Measurements from ENCODE around the gene COPB1. TPM values are rescaled to one million over a fixed set of nuclear protein-coding genes. Genes with fewer than 3 reads are reported as not detected.

Gene COPB1
- total RNA-seq, 4 donors from 2014 or later, result 64.1 to 85.2 (median 80.5) TPM

GRCh38 chr11:14451825-14452224, 47.8 kb downstream of the COPB1 start:
- H3K36me3 ChIP-seq, result peaks cover 7 to 31% (median 8%) of the 10 kb centered on the region in 4 donors
- no peaks in the 10 kb centered on the region for H3K9me3 ChIP-seq
- TF ChIP-seq POLR2AphosphoS5 (IDR thresholded peaks at IDR 0.05), result no peak
- TF ChIP-seq CTCF (IDR thresholded peaks at IDR 0.05), result no peak
- TF ChIP-seq EP300 (IDR thresholded peaks at IDR 0.05), result no peak
- no peak for TF ChIP-seq POLR2A (IDR thresholded peaks at IDR 0.05; ENCODE audit: low read depth)
- no peak overlapping the region for H3K4me3 ChIP-seq
- H3K4me1 ChIP-seq, result peaks cover 0 to 8% (median 4%) of the 10 kb centered on the region in 4 donors
- H3K27ac ChIP-seq (replicated peaks in 1 of 4), result no peak overlapping the region
- intact Hi-C loops (cut with DNase I), result loop anchor here (5.0 to 10.0 kb wide), 3 partner anchors 67 to 150 kb away; partner anchors contain the start of gene RRAS2
- WGBS, result 93% methylated on average over 1 of the region's 1 CpG
- H3K27me3 ChIP-seq, result no peaks in the 10 kb centered on the region
- no peak for DNase-seq (ENCODE audit: extremely low spot score)

- H3K27me3 ChIP-seq, result no peaks in the 10 kb centered on the region
- H3K4me1 ChIP-seq, result peaks cover 0 to 4% (median 2%) of the 10 kb centered on the region in 4 donors
- peak overlapping the region in 1 of 4 donors; percentile 23 for H3K27ac ChIP-seq (replicated peaks in 1 of 4)
- intact Hi-C loops (cut with DNase I), result no loop called here
- DNase-seq (ENCODE audit: extremely low spot score), result no peak
- TF ChIP-seq EP300 (IDR thresholded peaks at IDR 0.05), result no peak
- no peak for TF ChIP-seq POLR2A (IDR thresholded peaks at IDR 0.05; ENCODE audit: low read depth)
- no peak for TF ChIP-seq POLR2AphosphoS5 (IDR thresholded peaks at IDR 0.05)
- TF ChIP-seq CTCF (IDR thresholded peaks at IDR 0.05), result no peak
- H3K9me3 ChIP-seq, result no peaks in the 10 kb centered on the region
- H3K36me3 ChIP-seq, result peaks cover 0 to 23% (median 4%) of the 10 kb centered on the region in 4 donors
- H3K4me3 ChIP-seq, result no peak overlapping the region
- WGBS, result 70% methylated on average over 1 of the region's 1 CpG
Observed at GRCh38 chr11:14449302-14449714, 50.3 kb downstream of the COPB1 start.

GRCh38 chr11:14448240-14448639, 51.4 kb downstream of the COPB1 start:
- TF ChIP-seq POLR2A (IDR thresholded peaks at IDR 0.05; ENCODE audit: low read depth) (no peak), POLR2AphosphoS5 (IDR thresholded peaks at IDR 0.05) (no peak), EP300 (IDR thresholded peaks at IDR 0.05) (no peak), CTCF (IDR thresholded peaks at IDR 0.05) (no peak)
- DNase-seq (ENCODE audit: extremely low spot score), result no peak
- no peaks in the 10 kb centered on the region for H3K27me3 ChIP-seq
- no peak overlapping the region for H3K4me3 ChIP-seq
- WGBS, result 94% methylated on average over 1 of the region's 1 CpG
- intact Hi-C loops (cut with DNase I), result no loop called here
- no peaks in the 10 kb centered on the region for H3K9me3 ChIP-seq
- H3K27ac ChIP-seq (replicated peaks in 1 of 4), result no peak overlapping the region
- H3K36me3 ChIP-seq, result peaks cover 0 to 23% (median 4%) of the 10 kb centered on the region in 4 donors
- H3K4me1 ChIP-seq, result peaks cover 0 to 4% (median 2%) of the 10 kb centered on the region in 4 donors

GRCh38 chr11:14446701-14447169, 52.9 kb downstream of the COPB1 start:
- no peaks in the 10 kb centered on the region for H3K27me3 ChIP-seq
- H3K9me3 ChIP-seq, result no peaks in the 10 kb centered on the region
- no peak overlapping the region for H3K4me3 ChIP-seq
- intact Hi-C loops (cut with DNase I), result no loop called here
- no peak overlapping the region for H3K27ac ChIP-seq (replicated peaks in 1 of 4)
- H3K4me1 ChIP-seq, result peaks cover 0 to 4% (median 2%) of the 10 kb centered on the region in 4 donors
- TF ChIP-seq CTCF (IDR thresholded peaks at IDR 0.05) (no peak), EP300 (IDR thresholded peaks at IDR 0.05) (no peak), POLR2AphosphoS5 (IDR thresholded peaks at IDR 0.05) (no peak), POLR2A (IDR thresholded peaks at IDR 0.05; ENCODE audit: low read depth) (no peak)
- H3K36me3 ChIP-seq, result peaks cover 0 to 8% (median under 1%) of the 10 kb centered on the region in 4 donors
- DNase-seq (ENCODE audit: extremely low spot score), result no peak
